HFF-Myc (cell line): ENCODE data around the gene TRIM46.
"Not testable (repeated sequence)": the region's sequence is repeated elsewhere in the genome, so short reads cannot be mapped to it uniquely, and the experiment has no call there.

Experiments
- DNase-seq: peaks from one replicate; pipeline ENCODE4 v3.0.0-alpha.2; 2011; ENCODE audit warnings: low read depth; ENCODE audit errors: extremely low read depth
- H3K4me3 ChIP-seq: replicated peaks from 2 replicates; pipeline ENCODE4 v1.5.1; 2011; ENCODE audit warnings: low read depth, mild to moderate bottlenecking, control low read depth, low read length
- CTCF ChIP-seq: IDR thresholded peaks from 2 replicates; pipeline ENCODE4 v1.5.1; 2012; ENCODE audit warnings: mild to moderate bottlenecking, low read depth, low read length, control low read depth; ENCODE audit errors: missing control alignments

The TRIM46 gene

DNA sequence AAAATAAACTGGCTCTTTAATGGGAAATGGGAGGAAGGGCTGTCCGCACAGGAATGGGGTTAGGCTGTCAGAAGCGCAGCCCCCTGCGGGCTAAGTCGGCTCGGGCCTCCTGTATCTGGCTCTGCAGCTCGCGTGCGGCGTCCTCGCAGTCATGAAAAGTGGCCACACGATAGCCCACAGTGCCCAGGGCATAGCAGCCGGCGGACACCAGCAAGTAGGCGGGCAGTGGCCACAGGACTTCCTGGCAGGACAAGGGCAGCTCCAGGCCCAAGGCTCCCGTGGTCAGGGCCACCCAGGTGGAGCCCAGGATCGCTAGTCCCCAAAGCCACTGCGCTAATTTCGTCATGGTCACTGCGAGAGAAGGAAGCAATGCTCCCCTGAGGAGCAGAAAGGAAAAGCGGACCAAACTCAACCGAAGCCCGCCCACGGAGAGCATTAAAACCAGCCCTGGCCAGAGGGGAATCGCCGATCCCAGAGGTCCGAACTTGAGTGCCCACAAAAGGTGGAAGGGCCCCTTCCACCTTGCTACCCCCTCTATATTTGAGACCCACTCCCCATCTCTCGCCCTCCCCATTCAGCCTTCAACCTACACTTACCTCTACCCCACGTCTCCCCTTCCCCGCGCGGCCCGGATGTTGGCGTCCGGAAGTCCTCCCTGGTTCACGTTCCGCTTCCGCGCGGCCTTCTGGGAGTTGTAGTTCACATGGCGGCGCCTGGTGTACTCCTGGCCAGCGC lies 33.6 kb upstream of the TRIM46 start, which contains the start of gene DPM3:
TSS of gene DPM3 (minus strand) at position 637 of the 735 bp plus-strand sequence. CDS start at position 346, 291 bp downstream.
- peak within 1 kb of the TSS; percentile 78 for H3K4me3 ChIP-seq
- DNase-seq: no peak
- TF ChIP-seq CTCF: no peak

DNA sequence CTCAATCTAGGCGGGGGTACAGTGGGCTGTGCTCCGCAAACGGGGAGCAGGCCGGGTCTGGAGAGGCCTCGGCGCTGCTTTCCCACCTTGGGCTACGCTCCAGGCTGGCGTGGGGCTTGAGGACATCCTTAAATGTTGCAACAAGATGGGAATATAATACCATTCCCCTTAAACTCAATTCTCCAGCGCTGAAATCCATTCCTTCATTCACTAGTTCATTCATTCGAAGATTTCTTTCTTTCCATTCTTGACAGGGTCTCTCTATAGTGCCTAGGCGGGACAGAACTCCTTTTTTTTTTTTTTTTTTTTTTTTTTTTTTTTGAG lies 33.1 kb upstream of the TRIM46 start:
- DNase-seq: no peak
- TF ChIP-seq CTCF: no peak

DNA sequence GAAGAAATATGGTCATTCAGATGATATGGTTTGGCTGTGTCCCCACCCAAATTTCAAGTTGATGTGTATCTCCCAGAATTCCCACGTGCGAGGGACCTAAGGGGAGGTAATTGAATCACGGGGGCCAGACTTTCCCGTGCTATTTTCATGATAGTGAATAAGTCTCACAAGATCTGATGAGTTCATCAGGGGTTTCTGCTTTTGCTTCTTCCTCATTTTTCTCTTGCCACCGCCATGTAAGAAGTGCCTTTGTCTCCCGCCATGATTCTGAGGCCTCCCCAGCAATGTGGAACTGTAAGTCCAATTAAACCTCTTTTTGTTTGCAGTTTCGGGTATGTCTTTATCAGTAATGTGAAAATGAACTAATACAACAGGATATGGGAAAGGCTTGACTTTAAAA lies 31.9 kb upstream of the TRIM46 start:
- H3K4me3 ChIP-seq: no peak overlapping the region
- TF ChIP-seq CTCF: no peak
- DNase-seq: no peak

More for the DNA sequence above, 33.1 kb upstream of the TRIM46 start:
- peak overlapping the region; percentile 78 for H3K4me3 ChIP-seq

DNA sequence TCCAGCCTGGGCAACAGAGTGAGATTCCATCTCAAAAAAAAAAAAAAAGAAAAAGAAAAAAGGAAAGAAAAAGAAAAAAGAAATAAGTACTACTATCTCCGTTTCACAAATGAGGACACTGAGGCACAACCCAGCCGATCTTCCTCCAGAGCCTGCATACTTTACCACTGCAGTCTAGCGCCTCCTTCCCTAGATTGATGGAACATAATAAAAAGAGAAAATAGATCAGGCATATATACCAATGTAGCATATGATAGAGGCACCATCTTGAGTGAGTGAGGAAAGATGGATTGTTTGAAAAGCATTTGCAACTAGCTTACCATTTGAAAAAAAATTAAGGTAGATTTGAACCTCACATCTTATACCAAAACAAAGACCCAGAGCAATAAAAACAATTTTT lies 28.2 kb upstream of the TRIM46 start:
- H3K4me3 ChIP-seq: no peak overlapping the region
- no peak for DNase-seq
- TF ChIP-seq CTCF: peak; percentile 3

DNA sequence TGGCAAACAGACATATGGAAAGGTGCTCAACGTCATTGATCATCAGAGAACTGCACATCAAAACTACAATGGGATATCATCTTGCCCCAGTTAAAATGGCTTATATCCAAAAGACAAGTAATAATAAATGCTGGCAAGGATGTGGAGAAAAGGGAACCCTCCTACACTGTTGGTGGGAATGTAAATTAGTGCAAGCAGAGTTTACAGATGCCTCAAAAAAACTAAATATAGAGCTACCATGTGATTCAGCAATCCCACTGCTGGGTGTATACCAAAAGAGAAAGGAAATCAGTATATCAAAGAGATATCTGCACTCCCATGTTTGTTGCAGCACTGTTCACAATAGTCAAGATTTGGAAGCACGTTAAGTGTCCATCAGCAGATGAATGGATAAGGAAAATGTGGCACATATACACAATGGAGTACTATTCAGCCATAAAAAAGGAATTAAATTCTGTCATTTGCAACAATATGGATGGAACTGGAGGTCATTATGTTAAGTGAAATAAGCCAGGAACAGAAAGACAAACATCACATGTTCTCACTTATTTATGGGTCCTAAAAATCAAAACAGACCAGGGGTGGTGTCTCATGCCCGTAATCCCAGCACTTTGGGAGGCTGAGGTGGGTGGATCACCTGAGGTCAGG lies 17.5 kb upstream of the TRIM46 start:
- DNase-seq, H3K4me3 ChIP-seq: not testable (repeated sequence)

- no peak for TF ChIP-seq CTCF
- no peak overlapping the region for H3K4me3 ChIP-seq
- DNase-seq: no peak
Measured at GRCh38 chr1:155158991-155159390, 14.7 kb upstream of the TRIM46 start.

- DNase-seq: no peak
- no peak for TF ChIP-seq CTCF
- H3K4me3 ChIP-seq: no peak overlapping the region
Measured at GRCh38 chr1:155160128-155160527, 13.5 kb upstream of the TRIM46 start.

GRCh38 chr1:155162631-155163030 lies 11.0 kb upstream of the TRIM46 start:
- DNase-seq, H3K4me3 ChIP-seq: not testable (repeated sequence)

- H3K4me3 ChIP-seq, DNase-seq: not testable (repeated sequence)
Measured at GRCh38 chr1:155163785-155164184, 9.9 kb upstream of the TRIM46 start.

DNA sequence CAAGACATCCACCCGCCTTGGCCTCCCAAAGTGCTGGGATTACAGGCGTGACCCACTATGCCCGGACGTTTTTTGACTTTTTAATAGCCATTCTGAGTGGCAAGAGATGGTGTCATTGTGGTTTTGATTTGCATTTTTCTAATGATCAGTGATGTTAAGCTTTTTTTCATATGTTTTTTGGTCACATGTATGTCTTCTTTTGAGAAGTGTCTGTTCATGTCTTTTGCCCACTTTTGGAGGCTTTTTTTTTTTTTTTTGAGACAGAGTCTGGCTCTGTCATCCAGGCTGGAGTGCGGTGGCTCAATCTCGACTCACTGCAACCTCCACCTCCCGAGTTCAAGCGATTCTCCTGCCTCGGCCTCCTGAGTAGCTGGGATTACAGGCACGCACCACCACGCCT lies 9.0 kb upstream of the TRIM46 start:
- DNase-seq, H3K4me3 ChIP-seq: not testable (repeated sequence)
